Measurements from ENCODE around the gene NUDT5. TPM values are rescaled to one million over a fixed set of nuclear protein-coding genes. Genes with fewer than 3 reads are reported as not detected.
"Not testable (repeated sequence)": the region's sequence is repeated elsewhere in the genome, so short reads cannot be mapped to it uniquely, and the experiment has no call there.

The NUDT5 gene
- polyA plus RNA-seq, 1 donor = 20.4 TPM

GRCh38 chr10:12202226-12202625 is 6.5 kb upstream of the NUDT5 start:
- DNase-seq = no peak

GRCh38 chr10:12201543-12201942 is 5.9 kb upstream of the NUDT5 start:
- no peak for DNase-seq

- no peak for DNase-seq
Observed at GRCh38 chr10:12200850-12201249, 5.2 kb upstream of the NUDT5 start.

GRCh38 chr10:12198156-12198555 is 2.5 kb upstream of the NUDT5 start:
- DNase-seq = no peak

GRCh38 chr10:12196531-12197211 is 980 bp upstream of the NUDT5 start:
- DNase-seq = no peak

GRCh38 chr10:12195281-12195602 is 449 bp downstream of the NUDT5 start:
- DNase-seq = no peak

- no peak for DNase-seq
Observed at GRCh38 chr10:12194752-12195271, 879 bp downstream of the NUDT5 start.

- no peak for DNase-seq
Observed at GRCh38 chr10:12193193-12193592, 2.5 kb downstream of the NUDT5 start.

GRCh38 chr10:12191715-12192114 is 4.0 kb downstream of the NUDT5 start:
- no peak for DNase-seq

GRCh38 chr10:12189426-12189825 is 6.3 kb downstream of the NUDT5 start:
- no peak for DNase-seq

- no peak for DNase-seq
Observed at GRCh38 chr10:12188656-12189055, 7.0 kb downstream of the NUDT5 start.

GRCh38 chr10:12187321-12187905 is 8.3 kb downstream of the NUDT5 start:
- no peak for DNase-seq

- no peak for DNase-seq
Observed at GRCh38 chr10:12186323-12186722, 9.4 kb downstream of the NUDT5 start.

GRCh38 chr10:12184165-12184564 is 11.5 kb downstream of the NUDT5 start:
- DNase-seq = no peak

GRCh38 chr10:12181065-12181775 is 14.5 kb downstream of the NUDT5 start:
- DNase-seq = no peak

- no peak for DNase-seq
Observed at GRCh38 chr10:12180221-12180974, 15.3 kb downstream of the NUDT5 start.

GRCh38 chr10:12179606-12180170 is 16.0 kb downstream of the NUDT5 start:
- no peak for DNase-seq

- DNase-seq = no peak
Observed at GRCh38 chr10:12177642-12178041, 18.0 kb downstream of the NUDT5 start.

- not testable (repeated sequence) for DNase-seq
Observed at GRCh38 chr10:12171512-12171911, 24.2 kb downstream of the NUDT5 start.

- DNase-seq = no peak
Observed at GRCh38 chr10:12165999-12166775, 29.5 kb downstream of the NUDT5 start.

- DNase-seq = no peak
Observed at GRCh38 chr10:12165036-12165435, 30.7 kb downstream of the NUDT5 start.

- no peak for DNase-seq
Observed at GRCh38 chr10:12164085-12164484, 31.6 kb downstream of the NUDT5 start.
